Fibroblast of gingiva (primary cell): Measurements from ENCODE around the gene MALT1.
"Not testable (repeated sequence)": the region's sequence is repeated elsewhere in the genome, so short reads cannot be mapped to it uniquely, and the experiment has no call there.

Experiments
- DNase-seq: peaks from one replicate; pipeline ENCODE4 v3.0.0-alpha.2; 2011; ENCODE audit warnings: low read depth

Gene MALT1

DNA sequence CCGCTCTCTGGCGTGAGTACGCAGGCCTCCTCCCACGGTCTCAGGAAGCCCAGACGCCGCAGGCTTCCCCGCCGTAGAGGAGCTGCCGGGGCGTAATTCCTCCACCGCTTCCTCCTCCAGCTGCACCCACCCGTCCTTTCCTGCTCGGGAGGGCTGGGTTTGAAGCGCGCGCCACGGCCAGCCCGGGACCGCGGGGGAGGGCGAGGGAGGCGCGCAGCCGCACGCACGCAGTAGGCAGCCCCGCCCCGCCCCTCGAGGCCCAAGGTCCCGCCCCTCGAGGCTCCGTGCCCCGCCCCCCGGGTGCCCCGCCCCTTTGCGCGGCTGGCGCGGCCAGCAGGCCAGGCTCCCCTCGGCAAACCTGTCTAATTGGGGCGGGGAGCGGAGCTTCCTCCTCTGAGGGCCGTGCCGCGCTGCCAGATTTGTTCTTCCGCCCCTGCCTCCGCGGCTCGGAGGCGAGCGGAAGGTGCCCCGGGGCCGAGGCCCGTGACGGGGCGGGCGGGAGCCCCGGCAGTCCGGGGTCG lies at the start of gene MALT1:
Gene MALT1 (plus strand): TSS at position 355 of the 521 bp plus-strand sequence. CDS start 179 bp downstream, outside the sequence.
- DNase-seq: peak; percentile 90

- DNase-seq: no peak
Observed at GRCh38 chr18:58624011-58624410, 47.3 kb upstream of the MALT1 start.

- no peak for DNase-seq
Observed at GRCh38 chr18:58625839-58626238, 45.4 kb upstream of the MALT1 start.

DNA sequence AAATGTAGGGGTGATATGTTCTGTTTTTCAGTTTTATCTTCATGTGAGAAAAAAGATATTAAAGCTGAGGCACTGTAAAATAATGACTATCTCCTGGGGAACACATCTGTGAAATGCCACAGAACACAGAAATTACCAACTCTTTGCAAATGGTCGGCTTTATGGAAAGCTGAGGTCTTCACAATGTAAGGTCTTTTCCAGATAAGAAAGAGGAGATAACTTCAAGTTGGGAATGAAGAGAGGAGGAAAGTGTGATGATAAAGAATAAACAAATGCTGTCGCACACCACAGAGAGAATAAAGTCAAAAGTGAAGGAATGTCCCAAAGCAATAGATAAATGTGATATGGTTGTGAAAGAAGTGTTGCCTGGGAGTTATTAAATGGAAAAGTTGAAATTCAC lies 41.2 kb upstream of the MALT1 start:
- DNase-seq: no peak

DNA sequence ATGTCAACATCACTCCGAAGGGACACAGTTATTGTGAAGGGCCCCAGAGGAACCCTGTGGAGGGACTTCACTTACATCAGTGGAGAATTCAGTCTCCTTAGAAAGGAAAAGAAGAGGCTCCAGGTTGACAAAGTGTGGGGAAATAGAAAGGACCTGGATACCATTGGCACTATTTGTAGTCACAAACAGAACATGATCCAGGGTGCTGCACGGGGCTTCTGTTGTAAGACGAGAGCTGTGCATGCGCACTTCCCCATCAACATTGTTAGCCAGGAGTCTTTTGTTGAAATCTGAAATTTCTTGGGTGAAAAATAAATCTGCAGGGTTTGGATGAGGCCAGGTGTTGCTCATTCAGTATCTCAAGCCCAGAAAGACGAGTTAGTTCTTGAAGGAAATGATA lies 40.0 kb upstream of the MALT1 start:
- no peak for DNase-seq

GRCh38 chr18:58632552-58632951 lies 38.7 kb upstream of the MALT1 start:
- no peak for DNase-seq

GRCh38 chr18:58633874-58634273 lies 37.4 kb upstream of the MALT1 start:
- DNase-seq: no peak

- DNase-seq: peak; percentile 77
Observed at GRCh38 chr18:58635891-58636290, 35.4 kb upstream of the MALT1 start.

- DNase-seq: no peak
Observed at GRCh38 chr18:58637197-58637596, 34.1 kb upstream of the MALT1 start.

DNA sequence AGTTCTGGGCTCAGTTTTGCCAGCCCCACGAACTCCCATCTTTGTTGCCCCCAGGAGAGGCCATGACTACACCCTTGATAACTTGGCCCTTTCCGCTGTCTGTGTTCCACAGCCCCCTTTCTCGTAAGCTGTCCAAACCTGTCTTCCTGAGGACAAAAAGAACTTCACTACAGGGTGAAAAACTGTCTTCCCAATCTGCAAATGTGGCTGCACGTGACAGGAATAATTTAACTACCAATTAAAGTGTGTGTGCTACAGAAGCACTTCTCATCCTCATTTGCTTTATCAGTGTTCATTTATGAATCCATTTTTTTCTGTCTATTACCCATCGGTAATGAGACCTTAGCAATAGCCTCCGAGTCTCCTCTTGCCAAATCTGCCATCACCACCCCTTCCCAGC lies 33.3 kb upstream of the MALT1 start:
- DNase-seq: no peak

- no peak for DNase-seq
Observed at GRCh38 chr18:58638441-58638840, 32.8 kb upstream of the MALT1 start.

DNA sequence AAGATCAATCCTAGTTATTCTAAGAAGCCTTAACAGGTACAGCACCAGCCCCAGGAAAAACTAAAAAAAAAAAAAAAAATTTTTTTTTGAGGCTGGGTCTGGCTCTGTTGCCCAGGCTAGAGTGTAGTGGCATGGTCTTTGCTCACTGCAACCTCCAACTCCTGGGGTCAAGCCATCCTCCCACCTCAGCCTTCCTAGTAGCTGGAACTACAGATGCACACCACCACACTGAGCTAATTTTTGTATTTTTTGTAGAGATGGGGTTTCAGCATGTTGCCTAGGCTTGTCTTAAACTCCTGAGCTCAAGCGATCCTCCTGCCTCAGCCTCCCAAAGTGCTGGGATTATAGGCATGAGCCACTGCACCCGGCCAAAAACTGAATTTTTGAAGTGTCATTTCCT lies 32.0 kb upstream of the MALT1 start:
- DNase-seq: no peak

DNA sequence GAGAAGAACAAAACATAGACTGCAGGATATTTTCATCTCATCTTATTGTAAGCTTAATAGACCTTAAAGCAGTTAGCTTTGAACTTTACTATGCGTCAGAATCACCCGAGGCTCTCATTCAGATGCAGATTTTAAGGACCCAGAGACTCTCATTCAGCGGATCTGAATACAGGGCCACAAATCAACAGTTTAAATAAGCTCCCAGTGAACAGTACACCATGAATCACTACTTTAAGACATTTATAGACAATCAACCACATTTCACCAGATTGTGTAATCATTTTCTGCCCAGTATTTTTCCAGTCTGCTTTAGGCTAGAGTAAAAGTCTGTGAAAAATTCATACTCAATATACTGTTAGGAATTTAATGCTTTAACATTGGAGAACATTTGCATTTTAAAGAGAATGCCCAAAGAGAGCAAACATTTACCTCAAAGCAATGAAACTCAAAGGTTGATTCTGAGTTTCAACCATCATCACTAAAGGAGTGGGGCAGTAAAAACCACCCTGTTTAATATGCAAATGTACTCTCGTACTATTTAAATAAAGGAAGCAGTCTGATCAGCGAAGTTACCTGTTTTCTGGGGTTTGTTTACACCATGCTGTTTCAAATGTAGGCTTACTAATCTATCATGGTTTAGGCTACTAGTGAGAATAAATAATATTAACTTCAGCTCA lies 31.4 kb upstream of the MALT1 start:
- DNase-seq: peak; percentile 40

- DNase-seq: no peak
Observed at GRCh38 chr18:58640428-58640805, 30.8 kb upstream of the MALT1 start.

DNA sequence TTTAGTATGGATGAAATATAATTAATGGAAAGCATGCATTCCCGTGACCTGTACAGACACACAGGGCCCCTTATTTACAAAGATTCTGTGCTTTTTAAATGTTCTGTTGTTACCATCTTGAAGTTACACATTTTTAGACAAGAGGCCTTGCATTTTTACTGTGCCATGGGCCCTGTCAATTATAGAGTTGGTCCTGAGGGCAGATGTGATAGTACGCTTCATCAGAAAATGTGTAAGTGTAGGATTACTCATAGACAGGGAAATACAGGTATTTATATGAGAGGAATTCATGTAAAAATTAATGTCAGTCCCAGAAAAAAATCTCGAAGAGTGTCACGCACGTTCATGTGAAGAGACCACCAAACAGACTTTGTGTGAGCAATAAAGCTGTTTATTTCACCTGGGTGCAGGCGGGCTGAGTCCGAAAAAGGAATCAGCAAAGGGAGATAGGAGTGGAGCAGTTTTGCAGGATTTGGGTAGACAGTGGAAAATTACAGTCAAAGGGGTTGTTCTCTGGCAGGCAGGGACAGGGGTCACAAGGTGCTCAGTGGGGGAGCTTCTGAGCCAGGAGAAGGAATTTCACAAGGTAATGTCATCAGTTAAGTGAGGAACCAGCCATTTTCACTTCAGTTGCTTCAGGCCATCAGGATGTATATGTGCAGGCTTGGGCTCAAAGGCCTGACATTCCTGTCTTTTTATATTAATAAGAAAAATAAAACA lies 30.2 kb upstream of the MALT1 start:
- DNase-seq: no peak

- DNase-seq: not testable (repeated sequence)
Observed at GRCh38 chr18:58643557-58643956, 27.7 kb upstream of the MALT1 start.

DNA sequence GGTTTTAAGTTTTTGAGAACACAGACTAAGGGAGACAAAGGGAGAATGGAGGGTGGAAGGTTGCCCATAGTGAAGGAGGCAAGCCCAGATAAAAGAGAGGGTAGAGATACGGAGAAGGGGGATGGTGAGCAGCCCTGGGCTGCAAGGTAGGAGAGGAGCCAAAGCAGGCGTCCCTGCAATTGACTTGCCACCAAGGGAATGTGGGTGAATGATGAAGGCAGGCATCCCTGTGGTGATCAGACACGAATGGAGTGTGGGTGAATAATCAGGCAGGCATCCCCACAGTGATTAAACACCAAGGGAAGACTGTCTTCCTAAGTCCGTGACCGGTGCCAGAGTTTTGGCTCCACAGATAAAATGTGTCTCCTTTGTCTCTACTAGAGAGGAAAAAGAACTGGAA lies 25.9 kb upstream of the MALT1 start:
- no peak for DNase-seq

DNA sequence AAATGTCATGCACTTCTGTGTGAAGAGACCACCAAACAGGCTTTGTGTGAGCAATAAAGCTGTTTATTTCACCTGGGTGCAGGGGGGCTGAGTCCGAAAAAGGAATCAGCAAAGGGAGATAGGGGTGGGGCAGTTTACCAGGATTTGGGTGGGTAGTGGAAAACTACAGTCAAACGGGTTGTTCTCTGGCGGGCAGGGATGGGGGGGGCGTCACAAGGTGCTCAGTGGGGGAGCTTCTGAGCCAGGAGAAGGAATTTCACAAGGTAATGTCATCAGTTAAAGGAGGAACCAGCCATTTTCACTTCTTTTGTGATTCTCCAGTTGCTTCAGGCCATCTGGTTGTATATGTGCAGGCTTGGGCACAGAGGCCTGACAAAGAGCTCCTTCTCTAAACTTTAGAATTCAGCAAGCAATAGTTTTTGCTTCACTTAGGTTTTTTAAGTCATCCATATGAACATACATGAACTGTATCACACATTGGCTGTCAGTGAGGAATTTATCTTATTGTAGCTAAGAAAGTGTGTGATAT lies 24.9 kb upstream of the MALT1 start:
- DNase-seq: no peak

DNA sequence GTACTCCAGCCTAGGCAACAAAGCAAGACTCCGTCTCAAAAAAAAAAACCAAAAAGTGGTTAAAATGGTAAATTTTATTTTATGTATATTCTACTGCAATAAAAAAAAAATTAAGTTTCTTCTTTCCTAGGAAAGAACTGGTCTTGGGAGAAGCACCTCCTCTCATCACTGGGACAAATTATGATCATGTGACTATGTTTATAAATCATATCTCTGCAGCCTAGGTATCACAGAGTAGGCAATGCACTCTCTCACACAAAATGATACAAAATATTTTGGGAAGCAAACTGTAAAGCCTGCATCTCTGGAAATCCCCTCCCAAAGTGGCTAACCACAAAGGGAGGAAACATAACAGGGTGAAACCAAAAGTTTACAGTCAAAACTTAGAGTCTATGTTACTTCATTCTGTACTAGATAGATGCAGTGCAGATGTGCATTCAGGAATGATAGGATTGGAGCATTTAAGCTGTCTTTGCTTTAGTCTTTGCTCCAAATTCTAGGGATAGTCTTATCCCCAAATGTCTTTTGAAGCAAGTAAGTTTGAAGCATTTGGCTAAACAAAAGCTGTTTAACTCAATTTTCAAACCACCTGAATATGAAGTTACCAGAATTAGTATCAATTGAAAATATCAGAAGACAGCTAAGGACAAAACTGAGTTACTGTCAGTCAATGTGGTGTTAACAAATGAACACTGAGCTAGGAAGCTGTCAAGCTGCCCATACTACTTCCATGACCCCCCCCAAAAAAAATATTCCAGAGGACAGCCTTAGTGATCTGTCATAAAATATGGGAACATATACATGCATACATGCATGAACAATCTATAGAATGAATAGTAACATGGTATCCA lies 21.1 kb upstream of the MALT1 start:
- no peak for DNase-seq

DNA sequence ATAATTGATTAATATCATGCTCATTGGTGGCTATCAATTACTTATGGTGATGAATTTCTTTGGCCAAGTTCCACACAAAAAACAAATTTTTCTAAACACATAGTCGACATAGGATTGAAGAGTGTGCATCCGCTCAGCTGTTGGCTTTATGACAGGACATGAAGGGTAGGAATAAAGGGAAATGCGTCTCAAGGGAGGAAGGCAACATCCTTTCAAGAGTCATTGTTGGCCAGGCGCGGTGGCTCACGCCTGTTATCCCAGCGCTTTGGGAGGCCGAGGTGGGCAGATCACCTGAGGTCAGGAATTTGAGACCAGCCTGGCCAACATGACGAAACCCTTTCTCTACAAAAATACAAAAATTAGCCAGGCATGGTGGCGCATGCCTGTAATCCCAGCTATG lies 20.4 kb upstream of the MALT1 start:
- DNase-seq: not testable (repeated sequence)

- not testable (repeated sequence) for DNase-seq
Observed at GRCh38 chr18:58653144-58653722, 18.0 kb upstream of the MALT1 start.
